G401 (cell line): Measurements from ENCODE around the gene ZNF547. TPM values are rescaled to one million over a fixed set of nuclear protein-coding genes. Genes with fewer than 3 reads are reported as not detected.

Experiments
- total RNA-seq: library from RNA; depleted of rRNA; stranded (reverse); fragments of >200 nt; shearing (Covaris generic); gene quantifications from 2 replicates; pipeline ENCODE4 v1.2.3, GENCODE V29; 2014; rRNA removed

ZNF547 gene
- total RNA-seq, 1 experiment from 2014 or later = 0.68 TPM

Other genes starting within 250 kb of the ZNF547 start
- 0.20 TPM in 1 of 2 replicates, not detected in the other for gene USP29, start 243.6 kb upstream of the ZNF547 start, total RNA-seq
- gene ZIM3, start 218.3 kb upstream of the ZNF547 start, total RNA-seq = not detected in 2 replicates
- 2.6 TPM in 1 of 2 replicates, not detected in the other for gene DUXA, start 196.1 kb upstream of the ZNF547 start, total RNA-seq
- gene ZNF264, start 172.1 kb upstream of the ZNF547 start, total RNA-seq = 12.3 and 23.2 TPM in 2 replicates
- gene AURKC, start 132.5 kb upstream of the ZNF547 start, total RNA-seq = not detected in 2 replicates
- 8.8 and 9.2 TPM in 2 replicates for gene ZNF805, start 122.9 kb upstream of the ZNF547 start, total RNA-seq
- 19.5 and 29.1 TPM in 2 replicates for gene ZNF460, start 83.1 kb upstream of the ZNF547 start, total RNA-seq
- gene ZNF543, start 43.1 kb upstream of the ZNF547 start, total RNA-seq = 6.4 and 9.6 TPM in 2 replicates
- gene ZNF304, start 12.3 kb upstream of the ZNF547 start, total RNA-seq = 9.2 and 9.5 TPM in 2 replicates
- gene TRAPPC2B, start within 50 bp of the ZNF547 start, total RNA-seq = 18.6 and 19.0 TPM in 2 replicates
- 4.1 and 6.0 TPM in 2 replicates for gene ZNF548, start 26.3 kb downstream of the ZNF547 start, total RNA-seq
- gene ZNF17, start 47.6 kb downstream of the ZNF547 start, total RNA-seq = 7.1 and 10.4 TPM in 2 replicates
- gene ZNF749, start 71.8 kb downstream of the ZNF547 start, total RNA-seq = 6.6 and 16.3 TPM in 2 replicates
- gene VN1R1, start 93.6 kb downstream of the ZNF547 start, total RNA-seq = not detected in 2 replicates
- 3.3 and 9.1 TPM in 2 replicates for gene ZNF772, start 114.0 kb downstream of the ZNF547 start, total RNA-seq
- gene ZNF419, start 124.2 kb downstream of the ZNF547 start, total RNA-seq = 4.9 and 9.2 TPM in 2 replicates
- gene ZNF773, start 136.4 kb downstream of the ZNF547 start, total RNA-seq = 3.8 and 11.8 TPM in 2 replicates
- gene ZNF549, start 163.8 kb downstream of the ZNF547 start, total RNA-seq = 2.6 and 3.9 TPM in 2 replicates
- gene ZNF550, start 196.3 kb downstream of the ZNF547 start, total RNA-seq = 5.9 and 6.3 TPM in 2 replicates
- 9.0 and 9.4 TPM in 2 replicates for gene ZNF416, start 215.4 kb downstream of the ZNF547 start, total RNA-seq
- not detected in 2 replicates for gene ZIK1, start 220.6 kb downstream of the ZNF547 start, total RNA-seq
- gene ZNF530, start 236.3 kb downstream of the ZNF547 start, total RNA-seq = 6.5 and 8.3 TPM in 2 replicates